PFSK-1 (cell line): ENCODE results near the gene GDF7.

Source experiments
- POLR2AphosphoS5 ChIP-seq: IDR thresholded peaks from 2 replicates; pipeline ENCODE4 v1.6.1; 2012; ENCODE audit warnings: low read depth, mild to moderate bottlenecking, control low read depth, low read length, moderate library complexity
- TF ChIP-seq, protein P1 (sequence below), 2 experiments: IDR thresholded peaks; 2 replicates each; pipeline versions ENCODE4 v1.6.1 to v1.8.0; 2011 to 2012; ENCODE audit warnings: low read depth in 2 of 2, low read length in 2 of 2, control low read depth in 1 of 2, inconsistent platforms in 1 of 2, mild to moderate bottlenecking in 1 of 2, moderate library complexity in 1 of 2; ENCODE audit not compliant: insufficient read depth in 1 of 2

DNA sequence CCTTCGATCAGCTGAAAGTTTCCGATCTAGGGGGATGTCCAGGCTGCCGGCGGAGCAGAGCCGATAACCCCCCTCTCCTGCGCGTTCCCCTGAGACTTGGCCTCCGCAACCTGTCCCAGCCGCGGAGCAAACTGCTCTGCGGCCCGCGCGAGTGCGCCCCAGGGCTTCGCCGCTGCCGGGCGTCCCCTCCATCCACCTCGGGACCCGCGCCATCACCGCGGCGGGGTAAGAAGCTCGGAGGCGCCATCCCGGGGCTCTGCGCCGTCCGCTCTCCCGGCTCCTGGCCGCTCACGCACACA is 990 bp upstream of the GDF7 start:
- TF ChIP-seq, protein P1, sequence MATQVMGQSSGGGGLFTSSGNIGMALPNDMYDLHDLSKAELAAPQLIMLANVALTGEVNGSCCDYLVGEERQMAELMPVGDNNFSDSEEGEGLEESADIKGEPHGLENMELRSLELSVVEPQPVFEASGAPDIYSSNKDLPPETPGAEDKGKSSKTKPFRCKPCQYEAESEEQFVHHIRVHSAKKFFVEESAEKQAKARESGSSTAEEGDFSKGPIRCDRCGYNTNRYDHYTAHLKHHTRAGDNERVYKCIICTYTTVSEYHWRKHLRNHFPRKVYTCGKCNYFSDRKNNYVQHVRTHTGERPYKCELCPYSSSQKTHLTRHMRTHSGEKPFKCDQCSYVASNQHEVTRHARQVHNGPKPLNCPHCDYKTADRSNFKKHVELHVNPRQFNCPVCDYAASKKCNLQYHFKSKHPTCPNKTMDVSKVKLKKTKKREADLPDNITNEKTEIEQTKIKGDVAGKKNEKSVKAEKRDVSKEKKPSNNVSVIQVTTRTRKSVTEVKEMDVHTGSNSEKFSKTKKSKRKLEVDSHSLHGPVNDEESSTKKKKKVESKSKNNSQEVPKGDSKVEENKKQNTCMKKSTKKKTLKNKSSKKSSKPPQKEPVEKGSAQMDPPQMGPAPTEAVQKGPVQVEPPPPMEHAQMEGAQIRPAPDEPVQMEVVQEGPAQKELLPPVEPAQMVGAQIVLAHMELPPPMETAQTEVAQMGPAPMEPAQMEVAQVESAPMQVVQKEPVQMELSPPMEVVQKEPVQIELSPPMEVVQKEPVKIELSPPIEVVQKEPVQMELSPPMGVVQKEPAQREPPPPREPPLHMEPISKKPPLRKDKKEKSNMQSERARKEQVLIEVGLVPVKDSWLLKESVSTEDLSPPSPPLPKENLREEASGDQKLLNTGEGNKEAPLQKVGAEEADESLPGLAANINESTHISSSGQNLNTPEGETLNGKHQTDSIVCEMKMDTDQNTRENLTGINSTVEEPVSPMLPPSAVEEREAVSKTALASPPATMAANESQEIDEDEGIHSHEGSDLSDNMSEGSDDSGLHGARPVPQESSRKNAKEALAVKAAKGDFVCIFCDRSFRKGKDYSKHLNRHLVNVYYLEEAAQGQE (IDR thresholded peaks at IDR 0.05; ENCODE audit: insufficient read depth in 1 of 2, low read depth in 2 of 2, low read length in 2 of 2): no peak
- TF ChIP-seq POLR2AphosphoS5: no peak
